ENCODE data around the gene COLEC11.

COLEC11 gene

DNA sequence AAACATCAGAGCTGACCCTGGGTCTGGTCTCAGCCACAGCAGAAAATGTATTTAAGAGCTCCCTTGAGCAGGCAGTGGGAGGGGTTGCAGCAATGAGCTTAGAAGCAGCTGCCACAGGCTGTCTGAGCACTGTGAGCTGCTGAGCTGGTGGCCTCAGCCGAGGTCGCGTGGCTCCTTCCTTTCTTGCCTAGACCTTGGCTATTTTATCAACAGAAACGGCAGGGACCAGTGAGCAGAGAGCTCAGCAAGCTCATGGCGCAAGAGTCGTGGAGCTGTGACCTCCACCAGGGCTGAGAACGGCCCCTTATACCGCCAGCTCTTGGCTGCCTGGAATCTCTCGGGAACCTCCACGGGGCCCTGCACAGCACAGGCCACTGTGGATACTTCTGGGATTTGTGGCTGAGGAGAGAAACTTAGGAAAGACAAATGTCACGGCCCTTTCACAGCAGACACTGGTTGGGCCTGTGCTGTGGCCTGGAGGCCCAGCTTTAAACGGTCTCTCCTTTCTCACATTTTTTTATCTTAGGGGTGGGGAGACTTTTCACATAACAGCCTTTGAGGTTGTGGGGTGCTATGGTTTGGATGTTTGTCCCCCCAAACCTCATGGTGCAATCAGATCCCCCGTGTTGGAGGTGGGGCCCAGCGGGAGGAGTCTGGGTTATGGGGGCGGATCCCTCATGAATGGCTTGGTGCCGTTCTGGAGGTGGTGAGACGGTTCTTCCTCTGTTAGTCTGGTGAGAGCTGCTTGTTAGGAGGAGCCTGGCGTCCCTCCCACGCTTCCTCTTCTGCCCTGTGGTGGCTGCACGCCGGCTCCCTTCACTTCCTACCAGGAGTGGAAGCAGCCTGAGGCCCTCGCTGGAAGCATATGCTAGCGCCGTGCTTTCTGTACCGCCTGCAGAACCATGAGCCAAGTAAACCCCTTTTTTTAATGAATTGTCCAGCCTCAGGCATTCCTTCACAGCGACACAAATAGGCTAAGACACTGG lies 64.8 kb downstream of the COLEC11 start:
- TF ChIP-seq ZBTB7A (IDR thresholded peaks at IDR 0.05; ENCODE audit: low read depth) (no peak), YY1 (IDR thresholded peaks at IDR 0.05; ENCODE audit: low read depth) (no peak), EGR1 (IDR thresholded peaks at IDR 0.05) (no peak), CREB1 (IDR thresholded peaks at IDR 0.05; ENCODE audit: low read depth) (no peak), NFIC (IDR thresholded peaks at IDR 0.05) (no peak), CEBPB (IDR thresholded peaks at IDR 0.05) (no peak), TCF12 (IDR thresholded peaks at IDR 0.05; ENCODE audit: low read depth) (no peak), EP300 (IDR thresholded peaks at IDR 0.05; ENCODE audit: borderline replicate concordance) (no peak), TAF1 (IDR thresholded peaks at IDR 0.05; ENCODE audit: low read depth) (no peak), TEAD4 (IDR thresholded peaks at IDR 0.05) (no peak), RAD21 (IDR thresholded peaks at IDR 0.05; ENCODE audit: low read depth) (no peak), FOXM1 (IDR thresholded peaks at IDR 0.05; ENCODE audit: borderline replicate concordance, low read depth) (no peak)
- TF ChIP-seq, protein P1, sequence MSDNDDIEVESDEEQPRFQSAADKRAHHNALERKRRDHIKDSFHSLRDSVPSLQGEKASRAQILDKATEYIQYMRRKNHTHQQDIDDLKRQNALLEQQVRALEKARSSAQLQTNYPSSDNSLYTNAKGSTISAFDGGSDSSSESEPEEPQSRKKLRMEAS (IDR thresholded peaks at IDR 0.05) = no peak
- TF ChIP-seq, protein P2, sequence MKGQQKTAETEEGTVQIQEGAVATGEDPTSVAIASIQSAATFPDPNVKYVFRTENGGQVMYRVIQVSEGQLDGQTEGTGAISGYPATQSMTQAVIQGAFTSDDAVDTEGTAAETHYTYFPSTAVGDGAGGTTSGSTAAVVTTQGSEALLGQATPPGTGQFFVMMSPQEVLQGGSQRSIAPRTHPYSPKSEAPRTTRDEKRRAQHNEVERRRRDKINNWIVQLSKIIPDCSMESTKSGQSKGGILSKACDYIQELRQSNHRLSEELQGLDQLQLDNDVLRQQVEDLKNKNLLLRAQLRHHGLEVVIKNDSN (IDR thresholded peaks at IDR 0.05) = no peak
- TF ChIP-seq, protein P3, sequence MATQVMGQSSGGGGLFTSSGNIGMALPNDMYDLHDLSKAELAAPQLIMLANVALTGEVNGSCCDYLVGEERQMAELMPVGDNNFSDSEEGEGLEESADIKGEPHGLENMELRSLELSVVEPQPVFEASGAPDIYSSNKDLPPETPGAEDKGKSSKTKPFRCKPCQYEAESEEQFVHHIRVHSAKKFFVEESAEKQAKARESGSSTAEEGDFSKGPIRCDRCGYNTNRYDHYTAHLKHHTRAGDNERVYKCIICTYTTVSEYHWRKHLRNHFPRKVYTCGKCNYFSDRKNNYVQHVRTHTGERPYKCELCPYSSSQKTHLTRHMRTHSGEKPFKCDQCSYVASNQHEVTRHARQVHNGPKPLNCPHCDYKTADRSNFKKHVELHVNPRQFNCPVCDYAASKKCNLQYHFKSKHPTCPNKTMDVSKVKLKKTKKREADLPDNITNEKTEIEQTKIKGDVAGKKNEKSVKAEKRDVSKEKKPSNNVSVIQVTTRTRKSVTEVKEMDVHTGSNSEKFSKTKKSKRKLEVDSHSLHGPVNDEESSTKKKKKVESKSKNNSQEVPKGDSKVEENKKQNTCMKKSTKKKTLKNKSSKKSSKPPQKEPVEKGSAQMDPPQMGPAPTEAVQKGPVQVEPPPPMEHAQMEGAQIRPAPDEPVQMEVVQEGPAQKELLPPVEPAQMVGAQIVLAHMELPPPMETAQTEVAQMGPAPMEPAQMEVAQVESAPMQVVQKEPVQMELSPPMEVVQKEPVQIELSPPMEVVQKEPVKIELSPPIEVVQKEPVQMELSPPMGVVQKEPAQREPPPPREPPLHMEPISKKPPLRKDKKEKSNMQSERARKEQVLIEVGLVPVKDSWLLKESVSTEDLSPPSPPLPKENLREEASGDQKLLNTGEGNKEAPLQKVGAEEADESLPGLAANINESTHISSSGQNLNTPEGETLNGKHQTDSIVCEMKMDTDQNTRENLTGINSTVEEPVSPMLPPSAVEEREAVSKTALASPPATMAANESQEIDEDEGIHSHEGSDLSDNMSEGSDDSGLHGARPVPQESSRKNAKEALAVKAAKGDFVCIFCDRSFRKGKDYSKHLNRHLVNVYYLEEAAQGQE (IDR thresholded peaks at IDR 0.05; ENCODE audit: low read depth) = no peak

DNA sequence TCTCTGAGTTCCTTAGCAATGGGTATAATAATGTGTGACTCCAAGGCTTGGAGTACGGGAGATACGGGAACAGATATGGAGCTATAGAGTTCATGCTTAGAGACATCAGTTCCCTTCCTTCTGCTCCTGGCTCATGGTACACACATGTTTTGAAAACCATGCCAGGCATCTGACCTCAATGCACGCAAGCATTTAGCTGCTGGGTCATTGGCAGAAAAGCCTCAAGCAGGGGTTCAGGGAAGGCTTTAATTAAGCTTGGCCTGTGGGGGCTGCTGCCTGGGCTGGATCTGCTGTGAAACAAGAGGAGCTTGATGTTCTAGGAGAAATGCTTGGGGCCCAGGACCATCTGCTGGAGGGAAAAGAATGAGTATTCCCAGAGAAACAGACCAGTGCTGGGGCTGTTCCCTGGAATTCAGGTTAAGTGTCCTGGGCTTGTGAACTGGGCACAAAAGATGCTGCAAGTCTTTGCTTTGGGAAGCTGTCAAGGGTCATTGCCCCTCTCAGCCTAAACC lies 66.3 kb downstream of the COLEC11 start:
- TF ChIP-seq, protein P3 (IDR thresholded peaks at IDR 0.05; ENCODE audit: low read depth) = no peak
- TF ChIP-seq TAF1 (IDR thresholded peaks at IDR 0.05; ENCODE audit: low read depth) = no peak

DNA sequence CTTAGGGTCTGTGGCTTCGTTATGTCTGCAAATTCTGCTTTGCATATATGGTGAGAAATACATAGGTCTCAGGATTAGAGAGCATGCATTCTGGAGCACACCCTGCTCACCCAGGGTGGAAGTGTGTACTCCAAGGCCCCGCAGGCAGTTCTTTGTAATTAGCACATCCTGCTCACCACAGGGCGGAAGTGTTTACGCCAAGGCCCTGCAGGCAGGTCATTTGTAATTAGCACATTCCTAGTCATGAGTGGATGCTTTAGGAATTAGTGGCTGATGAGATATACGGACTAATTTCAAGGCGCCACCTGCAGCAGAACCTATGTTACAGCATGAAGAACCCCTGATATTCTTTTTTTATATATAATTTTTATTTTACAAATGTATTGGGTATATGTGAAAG lies 67.3 kb downstream of the COLEC11 start:
- no peak for TF ChIP-seq TEAD4 (IDR thresholded peaks at IDR 0.05)
- no peak for TF ChIP-seq TAF1 (IDR thresholded peaks at IDR 0.05; ENCODE audit: low read depth)
- TF ChIP-seq TCF12 (IDR thresholded peaks at IDR 0.05; ENCODE audit: low read depth) = no peak
- TF ChIP-seq ZBTB7A (IDR thresholded peaks at IDR 0.05; ENCODE audit: low read depth) = no peak
- no peak for TF ChIP-seq YY1 (IDR thresholded peaks at IDR 0.05; ENCODE audit: low read depth)
- TF ChIP-seq, protein P2 (IDR thresholded peaks at IDR 0.05) = no peak

DNA sequence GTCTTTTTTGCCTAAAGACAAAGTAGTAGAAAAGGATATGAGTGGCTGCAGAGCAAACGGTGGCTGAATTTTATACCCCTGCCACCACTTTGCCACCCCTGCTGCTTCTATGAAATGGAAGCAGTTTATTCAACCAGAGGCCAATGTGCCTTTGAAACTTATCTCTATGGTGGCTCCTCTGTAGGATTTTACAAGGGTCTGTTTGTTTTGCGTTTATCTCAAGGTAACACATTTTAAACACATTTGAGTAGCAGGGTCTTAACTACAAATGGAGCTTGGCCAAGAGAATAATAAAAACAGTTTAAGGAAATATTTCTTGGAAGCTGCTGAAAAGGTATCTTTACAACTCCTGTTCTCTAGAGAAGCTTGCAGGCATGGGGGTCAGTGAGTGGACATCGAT lies 69.2 kb downstream of the COLEC11 start:
- TF ChIP-seq RAD21 (IDR thresholded peaks at IDR 0.05; ENCODE audit: low read depth) (no peak), ZBTB7A (IDR thresholded peaks at IDR 0.05; ENCODE audit: low read depth) (no peak), YY1 (IDR thresholded peaks at IDR 0.05; ENCODE audit: low read depth) (no peak), EGR1 (IDR thresholded peaks at IDR 0.05) (no peak), TAF1 (IDR thresholded peaks at IDR 0.05; ENCODE audit: low read depth) (no peak), NFIC (IDR thresholded peaks at IDR 0.05) (no peak), TEAD4 (IDR thresholded peaks at IDR 0.05) (no peak), EP300 (IDR thresholded peaks at IDR 0.05; ENCODE audit: borderline replicate concordance) (no peak), CEBPB (IDR thresholded peaks at IDR 0.05) (no peak), FOXM1 (IDR thresholded peaks at IDR 0.05; ENCODE audit: borderline replicate concordance, low read depth) (no peak), CREB1 (IDR thresholded peaks at IDR 0.05; ENCODE audit: low read depth) (no peak)
- TF ChIP-seq, protein P2 (IDR thresholded peaks at IDR 0.05) = no peak
- TF ChIP-seq, protein P3 (IDR thresholded peaks at IDR 0.05; ENCODE audit: low read depth) = no peak
- TF ChIP-seq, protein P1 (IDR thresholded peaks at IDR 0.05) = no peak
